HepG2 (cell line): Measurements from ENCODE around the gene GPR61. TPM values are rescaled to one million over a fixed set of nuclear protein-coding genes. Genes with fewer than 3 reads are reported as not detected.

ENCODE experiments used
- ARID4A ChIP-seq: sonication (generic); formaldehyde crosslinking; IDR thresholded peaks from 2 replicates; pipeline ENCODE4 v1.5.0; 2020; ENCODE audit warnings: mild to moderate bottlenecking, missing genetic modification reagents, borderline replicate concordance
- CSRNP1 ChIP-seq: sonication (generic); formaldehyde crosslinking; IDR thresholded peaks from 2 replicates; pipeline ENCODE4 v1.8.1; 2023; ENCODE audit warnings: mild to moderate bottlenecking, missing genetic modification reagents
- ERF ChIP-seq: IDR thresholded peaks from 2 replicates; pipeline ENCODE4 v1.6.1; 2018; ENCODE audit warnings: missing biosample characterization, missing genetic modification reagents
- ETS1 ChIP-seq: sonication (generic); formaldehyde crosslinking; IDR thresholded peaks from 2 replicates; pipeline ENCODE4 v1.4.0; 2020; ENCODE audit warnings: missing genetic modification reagents
- HDAC1 ChIP-seq: sonication (generic); formaldehyde crosslinking; IDR thresholded peaks from 2 replicates; pipeline ENCODE4 v1.5.1; 2020; ENCODE audit warnings: mild to moderate bottlenecking, missing genetic modification reagents
- HMG20A ChIP-seq: IDR thresholded peaks from 2 replicates; pipeline ENCODE4 v1.6.1; 2016; ENCODE audit warnings: borderline replicate concordance
- SKI ChIP-seq: fragments of 450-650 bp; IDR thresholded peaks from one replicate; pipeline ENCODE4 v1.6.1; 2018; ENCODE audit warnings: mild to moderate bottlenecking; ENCODE audit not compliant: partially characterized antibody
- SNAI1 ChIP-seq: sonication (generic); formaldehyde crosslinking; IDR thresholded peaks from 2 replicates; pipeline ENCODE4 v1.5.0; 2020; ENCODE audit warnings: mild to moderate bottlenecking, missing genetic modification reagents, borderline replicate concordance
- SP140L ChIP-seq: sonication (generic); formaldehyde crosslinking; IDR thresholded peaks from 2 replicates; pipeline ENCODE4 v1.4.0; 2020; ENCODE audit warnings: missing genetic modification reagents, borderline replicate concordance
- SP2 ChIP-seq: sonication (generic); formaldehyde crosslinking; IDR thresholded peaks from 2 replicates; pipeline ENCODE4 v1.5.1; 2020; ENCODE audit warnings: mild to moderate bottlenecking, missing genetic modification reagents
- ZHX1 ChIP-seq: sonication (generic); formaldehyde crosslinking; IDR thresholded peaks from 2 replicates; pipeline ENCODE4 v1.8.1; 2022; ENCODE audit warnings: low read depth, mild to moderate bottlenecking, missing genetic modification reagents
- ZMAT3 ChIP-seq: sonication (generic); formaldehyde crosslinking; conservative IDR thresholded peaks from 2 replicates; pipeline ENCODE4 v1.7.0; 2021; ENCODE audit warnings: missing genetic modification reagents
- ZNF687 ChIP-seq: sonication (generic); formaldehyde crosslinking; IDR thresholded peaks from 2 replicates; pipeline ENCODE4 v1.5.1; 2020; ENCODE audit warnings: mild to moderate bottlenecking, missing genetic modification reagents, moderate library complexity
- ZNF788 ChIP-seq: sonication (generic); formaldehyde crosslinking; IDR thresholded peaks from 2 replicates; pipeline ENCODE4 v1.5.0; 2020; ENCODE audit warnings: mild to moderate bottlenecking, missing genetic modification reagents, borderline replicate concordance
- polyA plus RNA-seq, 8 experiments: library from polyadenylated mRNA; depleted of rRNA in 3 of 8; stranded (reverse) in 7 of 8; unstranded in 1 of 8; fragments of >200 nt; fragmentation: Illumina TruSeq in 4 of 8; extraction: Trizol in 4 of 8; gene quantifications; 2 replicates each; pipeline versions ENCODE4 v1.2.1 to v1.2.3, GENCODE V29; 2011 to 2016; ENCODE audit warnings: low read depth in 4 of 8, missing spikeins in 1 of 8, mixed read lengths in 1 of 8; ENCODE audit not compliant: insufficient read depth in 1 of 8
- total RNA-seq, 5 experiments: library from RNA; depleted of rRNA; stranded (reverse); fragments of >200 nt; fragmentation: Illumina TruSeq; extraction: Trizol; gene quantifications; 2 replicates each; pipeline ENCODE4 v1.2.3, GENCODE V29; 2016; ENCODE audit warnings: low read depth in 1 of 5

The GPR61 gene
- total and polyA plus RNA-seq, 2 of the 13 experiments (the other 11 are each of a cell fraction or from before 2014, with no cell fraction given), result not detected

- TF ChIP-seq ETS1 (CRISPR knock-in tag), result no peak
- TF ChIP-seq ZNF687, result peak; percentile 57
- no peak for TF ChIP-seq ERF (CRISPR knock-in tag)
- TF ChIP-seq CSRNP1 (CRISPR knock-in tag), result no peak
- no peak for TF ChIP-seq ZMAT3 (CRISPR knock-in tag)
- no peak for TF ChIP-seq HDAC1
- TF ChIP-seq SNAI1 (CRISPR knock-in tag), result no peak
- no peak for TF ChIP-seq ZNF788 (CRISPR knock-in tag)
- TF ChIP-seq SP2 (CRISPR knock-in tag), result no peak
- no peak for TF ChIP-seq HMG20A (CRISPR knock-in tag)
- no peak for TF ChIP-seq SP140L (CRISPR knock-in tag)
- no peak for TF ChIP-seq ZHX1 (CRISPR knock-in tag)
- no peak for TF ChIP-seq ARID4A
- peak; percentile 36 for TF ChIP-seq SKI
Observed at GRCh38 chr1:109532365-109533136, 7.1 kb upstream of the GPR61 start (continued).
